ENCODE measurements around the gene PLEKHG4B.

DNA sequence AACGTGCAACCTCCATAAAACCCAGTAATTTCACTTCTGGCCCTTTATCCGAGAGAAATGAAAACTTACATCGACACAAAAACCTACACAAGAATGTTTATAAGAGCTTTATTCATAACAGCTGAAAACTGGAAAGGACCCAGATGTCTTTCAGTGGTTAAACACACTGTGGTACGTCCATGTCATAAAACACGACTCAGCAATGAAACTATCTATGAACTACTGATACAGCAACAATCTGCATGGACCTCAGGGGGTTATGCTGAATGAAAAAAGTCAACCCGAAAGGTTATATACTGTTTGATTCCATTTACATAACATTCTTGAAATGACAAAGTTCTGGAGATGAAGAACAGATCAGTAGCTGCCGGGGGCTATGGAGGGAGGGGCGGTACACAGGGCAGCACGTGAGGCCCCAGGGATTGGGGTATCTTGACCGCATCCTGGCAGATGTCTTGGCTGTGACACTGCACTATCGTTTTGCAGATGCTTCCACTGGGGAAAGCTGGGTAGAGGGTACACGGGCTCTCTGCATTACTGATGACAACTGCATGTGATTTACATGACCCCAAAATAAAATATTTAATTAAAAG, 121.9 kb downstream of the PLEKHG4B start:
- TF ChIP-seq, protein P1, sequence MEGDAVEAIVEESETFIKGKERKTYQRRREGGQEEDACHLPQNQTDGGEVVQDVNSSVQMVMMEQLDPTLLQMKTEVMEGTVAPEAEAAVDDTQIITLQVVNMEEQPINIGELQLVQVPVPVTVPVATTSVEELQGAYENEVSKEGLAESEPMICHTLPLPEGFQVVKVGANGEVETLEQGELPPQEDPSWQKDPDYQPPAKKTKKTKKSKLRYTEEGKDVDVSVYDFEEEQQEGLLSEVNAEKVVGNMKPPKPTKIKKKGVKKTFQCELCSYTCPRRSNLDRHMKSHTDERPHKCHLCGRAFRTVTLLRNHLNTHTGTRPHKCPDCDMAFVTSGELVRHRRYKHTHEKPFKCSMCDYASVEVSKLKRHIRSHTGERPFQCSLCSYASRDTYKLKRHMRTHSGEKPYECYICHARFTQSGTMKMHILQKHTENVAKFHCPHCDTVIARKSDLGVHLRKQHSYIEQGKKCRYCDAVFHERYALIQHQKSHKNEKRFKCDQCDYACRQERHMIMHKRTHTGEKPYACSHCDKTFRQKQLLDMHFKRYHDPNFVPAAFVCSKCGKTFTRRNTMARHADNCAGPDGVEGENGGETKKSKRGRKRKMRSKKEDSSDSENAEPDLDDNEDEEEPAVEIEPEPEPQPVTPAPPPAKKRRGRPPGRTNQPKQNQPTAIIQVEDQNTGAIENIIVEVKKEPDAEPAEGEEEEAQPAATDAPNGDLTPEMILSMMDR (conservative IDR thresholded peaks at IDR 0.05; ENCODE audit: low read depth, low read length), result no peak
- TF ChIP-seq RAD21 (IDR thresholded peaks at IDR 0.05; ENCODE audit: low read length), result no peak
- no peak for TF ChIP-seq MXI1 (IDR thresholded peaks at IDR 0.05; ENCODE audit: borderline replicate concordance, low read depth, low read length)
- TF ChIP-seq POLR2A (IDR thresholded peaks at IDR 0.05; ENCODE audit: low read depth, low read length), result no peak
- TF ChIP-seq SMC3 (IDR thresholded peaks at IDR 0.05; ENCODE audit: low read depth, low read length), result no peak
- no peak for TF ChIP-seq BHLHE40 (IDR thresholded peaks at IDR 0.05; ENCODE audit: low read depth, low read length)
- no peak for TF ChIP-seq FOS (IDR thresholded peaks at IDR 0.05; ENCODE audit: low read depth, low read length)
- no peak for TF ChIP-seq CEBPB (IDR thresholded peaks at IDR 0.05; ENCODE audit: low read depth, low read length)
- TF ChIP-seq NFE2L2 (IDR thresholded peaks at IDR 0.05; ENCODE audit: low read depth, low read length), result no peak
- no peak for TF ChIP-seq ELK1 (IDR thresholded peaks at IDR 0.05; ENCODE audit: borderline replicate concordance, low read depth, low read length)
- no peak for TF ChIP-seq CHD1 (IDR thresholded peaks at IDR 0.05; ENCODE audit: low read depth, low read length)
- TF ChIP-seq USF2 (IDR thresholded peaks at IDR 0.05; ENCODE audit: low read depth, low read length), result no peak

Data from IMR-90 (cell line).